Measurements from ENCODE around the gene C1orf141. TPM values are rescaled to one million over a fixed set of nuclear protein-coding genes. Genes with fewer than 3 reads are reported as not detected.

C1orf141 gene
- total RNA-seq, 1 donor from 2014 or later: not detected

GRCh38 chr1:67165468-67166041, 30.8 kb upstream of the C1orf141 start:
- Mint-ChIP-seq H3K4me3 (ENCODE audit: unreplicated experiment) (no peak overlapping the region), H3K4me1 (ENCODE audit: low read depth, unreplicated experiment) (no peaks in the 10 kb centered on the region), H3K36me3 (ENCODE audit: unreplicated experiment) (no peaks in the 10 kb centered on the region), H3K27ac (ENCODE audit: unreplicated experiment) (no peak overlapping the region), H3K27me3 (ENCODE audit: unreplicated experiment) (no peaks in the 10 kb centered on the region), H3K9me3 (ENCODE audit: unreplicated experiment) (no peaks in the 10 kb centered on the region)
- no peak for DNase-seq
- TF ChIP-seq, protein P1, sequence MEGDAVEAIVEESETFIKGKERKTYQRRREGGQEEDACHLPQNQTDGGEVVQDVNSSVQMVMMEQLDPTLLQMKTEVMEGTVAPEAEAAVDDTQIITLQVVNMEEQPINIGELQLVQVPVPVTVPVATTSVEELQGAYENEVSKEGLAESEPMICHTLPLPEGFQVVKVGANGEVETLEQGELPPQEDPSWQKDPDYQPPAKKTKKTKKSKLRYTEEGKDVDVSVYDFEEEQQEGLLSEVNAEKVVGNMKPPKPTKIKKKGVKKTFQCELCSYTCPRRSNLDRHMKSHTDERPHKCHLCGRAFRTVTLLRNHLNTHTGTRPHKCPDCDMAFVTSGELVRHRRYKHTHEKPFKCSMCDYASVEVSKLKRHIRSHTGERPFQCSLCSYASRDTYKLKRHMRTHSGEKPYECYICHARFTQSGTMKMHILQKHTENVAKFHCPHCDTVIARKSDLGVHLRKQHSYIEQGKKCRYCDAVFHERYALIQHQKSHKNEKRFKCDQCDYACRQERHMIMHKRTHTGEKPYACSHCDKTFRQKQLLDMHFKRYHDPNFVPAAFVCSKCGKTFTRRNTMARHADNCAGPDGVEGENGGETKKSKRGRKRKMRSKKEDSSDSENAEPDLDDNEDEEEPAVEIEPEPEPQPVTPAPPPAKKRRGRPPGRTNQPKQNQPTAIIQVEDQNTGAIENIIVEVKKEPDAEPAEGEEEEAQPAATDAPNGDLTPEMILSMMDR (IDR thresholded peaks at IDR 0.05; ENCODE audit: partially characterized antibody, unreplicated experiment): no peak

DNA sequence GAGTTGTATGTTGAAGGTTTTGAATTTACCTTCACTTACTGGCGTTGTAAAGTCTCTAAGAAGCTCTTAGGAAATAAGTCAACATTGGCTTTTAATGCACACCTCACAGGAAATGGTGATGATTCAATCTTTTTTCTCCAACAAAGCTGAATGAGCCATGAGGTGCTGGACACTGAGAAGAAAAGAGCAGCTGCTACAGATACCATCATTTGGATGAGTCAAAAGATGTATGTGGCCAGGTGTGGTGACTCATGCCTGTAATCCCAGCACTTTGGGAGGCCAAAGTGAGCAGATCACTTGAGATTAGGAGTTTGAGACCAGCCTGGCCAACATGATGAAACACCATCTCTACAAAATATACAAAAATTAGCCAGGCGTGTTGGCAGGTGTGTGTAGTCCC, 28.2 kb upstream of the C1orf141 start:
- Mint-ChIP-seq H3K36me3 (ENCODE audit: unreplicated experiment) (no peaks in the 10 kb centered on the region), H3K27me3 (ENCODE audit: unreplicated experiment) (no peaks in the 10 kb centered on the region), H3K4me3 (ENCODE audit: unreplicated experiment) (no peak overlapping the region), H3K9me3 (ENCODE audit: unreplicated experiment) (no peaks in the 10 kb centered on the region), H3K27ac (ENCODE audit: unreplicated experiment) (no peak overlapping the region), H3K4me1 (ENCODE audit: low read depth, unreplicated experiment) (no peaks in the 10 kb centered on the region)
- TF ChIP-seq, protein P1 (IDR thresholded peaks at IDR 0.05; ENCODE audit: partially characterized antibody, unreplicated experiment): no peak
- no peak for DNase-seq

DNA sequence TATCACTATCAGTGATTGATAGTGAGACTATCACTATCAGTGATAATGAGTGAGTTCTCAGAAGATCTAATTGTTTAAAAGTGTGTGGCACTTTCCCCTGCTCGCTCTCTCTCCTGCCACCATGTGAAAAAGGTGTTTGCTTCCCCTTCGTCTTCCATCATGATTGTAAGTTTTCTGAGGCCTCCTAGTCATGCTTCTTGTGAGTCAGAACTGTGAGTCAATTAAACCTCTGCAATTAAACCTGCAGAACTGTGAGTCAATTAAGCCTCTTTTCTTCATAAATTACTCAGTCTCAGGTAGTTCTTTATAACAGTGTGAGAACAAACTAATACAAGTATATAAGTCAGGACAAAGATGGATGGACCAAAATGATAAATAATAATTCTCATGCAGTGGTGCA, 24.5 kb upstream of the C1orf141 start:
- TF ChIP-seq, protein P1 (IDR thresholded peaks at IDR 0.05; ENCODE audit: partially characterized antibody, unreplicated experiment): no peak
- Mint-ChIP-seq H3K9me3 (ENCODE audit: unreplicated experiment) (no peaks in the 10 kb centered on the region), H3K36me3 (ENCODE audit: unreplicated experiment) (no peaks in the 10 kb centered on the region)

DNA sequence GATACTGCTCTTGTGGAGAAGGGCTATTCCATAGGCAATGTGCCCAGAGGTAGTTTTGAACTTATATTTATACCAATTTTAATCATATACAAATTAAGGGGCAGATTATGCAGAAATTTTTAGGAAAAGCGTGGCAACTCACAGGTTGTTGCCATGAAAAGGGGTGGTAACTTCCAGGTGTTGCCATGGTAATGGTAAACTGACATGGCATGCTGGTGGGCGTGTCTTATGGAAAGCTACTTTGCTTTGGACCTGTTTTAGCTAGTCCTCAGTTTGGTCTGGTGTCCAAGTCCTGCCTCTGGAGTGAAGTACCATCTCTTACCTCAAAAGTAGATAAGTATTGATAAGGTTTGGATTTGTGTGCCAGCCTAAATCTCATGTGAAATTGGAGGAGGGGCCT, 23.6 kb upstream of the C1orf141 start:
- H3K4me1 Mint-ChIP-seq (ENCODE audit: low read depth, unreplicated experiment): no peaks in the 10 kb centered on the region
- TF ChIP-seq, protein P1 (IDR thresholded peaks at IDR 0.05; ENCODE audit: partially characterized antibody, unreplicated experiment): no peak
- no peaks in the 10 kb centered on the region for H3K27me3 Mint-ChIP-seq (ENCODE audit: unreplicated experiment)
- no peak for DNase-seq
- no peak overlapping the region for H3K4me3 Mint-ChIP-seq (ENCODE audit: unreplicated experiment)
- H3K27ac Mint-ChIP-seq (ENCODE audit: unreplicated experiment): no peak overlapping the region
- H3K36me3 Mint-ChIP-seq (ENCODE audit: unreplicated experiment): no peaks in the 10 kb centered on the region
- no peaks in the 10 kb centered on the region for H3K9me3 Mint-ChIP-seq (ENCODE audit: unreplicated experiment)

More for the DNA sequence above, 24.5 kb upstream of the C1orf141 start:
- DNase-seq: no peak
- H3K4me3 Mint-ChIP-seq (ENCODE audit: unreplicated experiment): no peak overlapping the region
- no peaks in the 10 kb centered on the region for H3K27me3 Mint-ChIP-seq (ENCODE audit: unreplicated experiment)
- no peak overlapping the region for H3K27ac Mint-ChIP-seq (ENCODE audit: unreplicated experiment)
- H3K4me1 Mint-ChIP-seq (ENCODE audit: low read depth, unreplicated experiment): no peaks in the 10 kb centered on the region

DNA sequence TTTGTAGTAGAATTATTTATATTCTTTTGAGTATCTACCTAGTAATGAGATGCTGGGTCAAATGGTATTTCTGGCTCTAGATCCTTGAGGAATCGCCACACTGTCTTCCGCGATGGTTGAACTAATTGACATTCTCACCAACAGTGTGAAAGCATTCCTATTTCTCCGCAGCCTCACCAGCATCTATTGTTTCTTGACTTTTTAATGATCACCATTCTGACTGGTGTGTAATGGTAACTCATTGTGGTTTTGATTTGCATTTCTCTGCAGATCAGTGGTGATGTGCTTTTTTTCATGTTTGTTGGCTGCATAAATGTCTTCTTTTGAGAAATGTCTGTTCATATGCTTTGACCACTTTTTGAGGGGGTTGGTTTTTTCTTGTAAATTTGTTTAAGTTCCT, 16.2 kb upstream of the C1orf141 start:
- TF ChIP-seq, protein P1 (IDR thresholded peaks at IDR 0.05; ENCODE audit: partially characterized antibody, unreplicated experiment): no peak
- no peak overlapping the region for H3K27ac Mint-ChIP-seq (ENCODE audit: unreplicated experiment)
- H3K4me3 Mint-ChIP-seq (ENCODE audit: unreplicated experiment): no peak overlapping the region
- no peak for DNase-seq
- H3K36me3 Mint-ChIP-seq (ENCODE audit: unreplicated experiment): no peaks in the 10 kb centered on the region
- H3K27me3 Mint-ChIP-seq (ENCODE audit: unreplicated experiment): no peaks in the 10 kb centered on the region
- no peaks in the 10 kb centered on the region for H3K9me3 Mint-ChIP-seq (ENCODE audit: unreplicated experiment)
- no peaks in the 10 kb centered on the region for H3K4me1 Mint-ChIP-seq (ENCODE audit: low read depth, unreplicated experiment)
